Fibroblast of the aortic adventitia (primary cell): ENCODE results near the gene SCGB1D2. TPM values are rescaled to one million over a fixed set of nuclear protein-coding genes. Genes with fewer than 3 reads are reported as not detected.
A peak's percentile ranks its signal among the peaks of the same experiment; 100 is the strongest.

ENCODE experiments used
- DNase-seq: peaks from one replicate; pipeline ENCODE4 v3.0.0-alpha.2; 2010; ENCODE audit warnings: low read depth
- H3K4me3 ChIP-seq: 2 replicates; pipeline ENCODE4 v1.5.1; 2011; ENCODE audit warnings: low read depth, mild to moderate bottlenecking, control low read depth, low read length, moderate library complexity
- total RNA-seq: library from RNA; depleted of rRNA; stranded (reverse); fragments of >200 nt; gene quantifications from 2 replicates; pipeline ENCODE4 v1.2.3, GENCODE V29; 2012; ENCODE audit warnings: low replicate concordance
- TF ChIP-seq, protein P1 (sequence below): IDR thresholded peaks from 2 replicates; pipeline ENCODE4 v1.5.1; 2011; ENCODE audit warnings: mild to moderate bottlenecking, low read length, control low read depth, inconsistent platforms; ENCODE audit not compliant: insufficient read depth

SCGB1D2 gene
- total RNA-seq, 1 donor: not detected

DNA sequence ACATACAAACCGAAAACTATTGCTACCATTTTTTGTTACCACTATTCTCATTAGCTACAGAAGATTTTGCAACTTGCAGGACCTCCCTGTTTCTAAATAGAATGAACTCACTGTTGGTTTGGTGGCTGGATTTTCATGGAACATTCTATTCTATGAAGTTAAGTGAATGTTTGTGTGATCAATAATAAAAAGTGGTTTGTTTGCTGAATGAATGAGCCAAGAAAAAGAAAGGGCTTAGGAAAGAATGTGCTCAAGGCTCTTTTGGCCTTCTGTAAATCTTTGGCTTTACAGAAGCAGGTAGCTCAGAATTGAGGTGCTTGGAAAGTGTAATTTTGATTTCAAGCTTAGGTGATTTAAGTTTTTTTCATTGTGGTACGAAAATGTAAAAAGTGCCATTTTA, 5.9 kb upstream of the SCGB1D2 start:
- TF ChIP-seq, protein P1, sequence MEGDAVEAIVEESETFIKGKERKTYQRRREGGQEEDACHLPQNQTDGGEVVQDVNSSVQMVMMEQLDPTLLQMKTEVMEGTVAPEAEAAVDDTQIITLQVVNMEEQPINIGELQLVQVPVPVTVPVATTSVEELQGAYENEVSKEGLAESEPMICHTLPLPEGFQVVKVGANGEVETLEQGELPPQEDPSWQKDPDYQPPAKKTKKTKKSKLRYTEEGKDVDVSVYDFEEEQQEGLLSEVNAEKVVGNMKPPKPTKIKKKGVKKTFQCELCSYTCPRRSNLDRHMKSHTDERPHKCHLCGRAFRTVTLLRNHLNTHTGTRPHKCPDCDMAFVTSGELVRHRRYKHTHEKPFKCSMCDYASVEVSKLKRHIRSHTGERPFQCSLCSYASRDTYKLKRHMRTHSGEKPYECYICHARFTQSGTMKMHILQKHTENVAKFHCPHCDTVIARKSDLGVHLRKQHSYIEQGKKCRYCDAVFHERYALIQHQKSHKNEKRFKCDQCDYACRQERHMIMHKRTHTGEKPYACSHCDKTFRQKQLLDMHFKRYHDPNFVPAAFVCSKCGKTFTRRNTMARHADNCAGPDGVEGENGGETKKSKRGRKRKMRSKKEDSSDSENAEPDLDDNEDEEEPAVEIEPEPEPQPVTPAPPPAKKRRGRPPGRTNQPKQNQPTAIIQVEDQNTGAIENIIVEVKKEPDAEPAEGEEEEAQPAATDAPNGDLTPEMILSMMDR: no peak
- no peak overlapping the region for H3K4me3 ChIP-seq
- DNase-seq: no peak

DNA sequence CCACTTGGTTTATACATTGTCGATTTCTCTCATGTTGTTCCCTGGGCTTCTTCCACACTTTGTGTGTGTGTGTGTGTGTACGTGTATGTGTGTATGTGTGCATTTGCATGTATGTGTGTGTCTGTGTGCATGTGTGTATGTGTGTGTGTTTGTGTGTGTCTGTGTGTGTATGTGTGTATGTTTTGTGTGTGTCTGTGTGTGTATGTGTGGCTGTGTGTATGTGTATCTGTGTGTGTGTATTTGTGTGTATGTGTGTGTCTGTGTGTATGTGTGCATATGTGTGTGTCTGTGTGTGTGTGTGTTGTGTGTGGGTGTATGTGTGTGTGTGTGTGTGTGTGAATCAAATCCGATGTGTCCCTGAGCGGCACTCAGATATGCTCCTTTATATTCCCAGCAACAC, 4.5 kb upstream of the SCGB1D2 start:
- DNase-seq: no peak
- TF ChIP-seq, protein P1: no peak

DNA sequence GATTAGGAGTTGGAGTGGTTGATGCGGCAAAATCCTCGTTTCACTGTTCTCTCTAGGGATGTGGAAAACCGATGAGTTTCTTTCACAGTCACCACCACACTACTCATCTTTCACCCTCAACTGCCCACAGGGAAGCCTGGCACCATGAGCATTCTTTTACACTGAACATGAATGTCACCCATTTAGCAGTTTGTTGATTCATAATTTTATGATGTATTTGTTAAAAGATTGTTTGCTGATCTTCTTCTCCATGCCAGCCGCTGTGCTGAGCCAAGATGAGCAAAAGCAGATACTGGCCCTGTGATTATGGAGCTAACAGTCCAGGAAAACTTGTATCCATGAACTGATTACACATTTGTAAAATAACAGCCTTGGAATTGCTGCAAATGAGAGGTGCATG, 3.9 kb upstream of the SCGB1D2 start:
- TF ChIP-seq, protein P1: no peak
- H3K4me3 ChIP-seq: no peak overlapping the region
- no peak for DNase-seq

More for the DNA sequence above, 4.5 kb upstream of the SCGB1D2 start:
- H3K4me3 ChIP-seq: no peak overlapping the region

GRCh38 chr11:62241095-62241494, 944 bp upstream of the SCGB1D2 start:
- TF ChIP-seq, protein P1: no peak
- DNase-seq: no peak
- no peak overlapping the region for H3K4me3 ChIP-seq

- TF ChIP-seq, protein P1: peak; percentile 19
- peak; percentile 35 for DNase-seq
Measured at GRCh38 chr11:62245271-62245753, 3.3 kb downstream of the SCGB1D2 start.

DNA sequence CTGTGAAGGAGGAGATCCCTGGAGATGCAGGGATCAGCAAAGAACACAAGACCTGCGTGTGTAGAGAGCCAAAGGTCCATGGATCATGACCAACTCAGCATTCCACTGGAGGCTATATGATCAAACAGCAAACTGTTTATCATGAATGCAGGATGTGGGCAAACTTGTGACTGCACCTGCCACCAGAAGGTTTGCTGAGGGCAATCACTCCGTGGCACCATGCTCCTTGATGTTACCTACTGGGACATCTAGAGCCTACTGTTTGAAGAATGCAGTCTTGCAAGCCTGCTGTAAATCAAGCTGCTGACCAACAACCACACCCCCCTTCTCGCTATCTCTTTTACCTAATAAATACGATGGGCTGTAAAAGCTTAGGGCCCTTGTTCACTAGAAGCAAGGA, 9.7 kb downstream of the SCGB1D2 start:
- TF ChIP-seq, protein P1: no peak
- H3K4me3 ChIP-seq: no peak overlapping the region
- no peak for DNase-seq

More at GRCh38 chr11:62245271-62245753, 3.3 kb downstream of the SCGB1D2 start:
- H3K4me3 ChIP-seq: no peak overlapping the region

- H3K4me3 ChIP-seq: no peak overlapping the region
- TF ChIP-seq, protein P1: no peak
- DNase-seq: no peak
Measured at GRCh38 chr11:62253999-62254542, 12.0 kb downstream of the SCGB1D2 start.
